HG03103 (cell line): Measurements from ENCODE around the gene SLC41A3.
A peak's percentile ranks its signal among the peaks of the same experiment; 100 is the strongest.
"Not testable (repeated sequence)": the region's sequence is repeated elsewhere in the genome, so short reads cannot be mapped to it uniquely, and the experiment has no call there.

Experiments used
- ATAC-seq: cut with Tn5 transposase; IDR thresholded peaks from one replicate; pipeline ENCODE4 v1.9.1; 2021; ENCODE audit warnings: low read depth; ENCODE audit not compliant: unreplicated experiment

The SLC41A3 gene

DNA sequence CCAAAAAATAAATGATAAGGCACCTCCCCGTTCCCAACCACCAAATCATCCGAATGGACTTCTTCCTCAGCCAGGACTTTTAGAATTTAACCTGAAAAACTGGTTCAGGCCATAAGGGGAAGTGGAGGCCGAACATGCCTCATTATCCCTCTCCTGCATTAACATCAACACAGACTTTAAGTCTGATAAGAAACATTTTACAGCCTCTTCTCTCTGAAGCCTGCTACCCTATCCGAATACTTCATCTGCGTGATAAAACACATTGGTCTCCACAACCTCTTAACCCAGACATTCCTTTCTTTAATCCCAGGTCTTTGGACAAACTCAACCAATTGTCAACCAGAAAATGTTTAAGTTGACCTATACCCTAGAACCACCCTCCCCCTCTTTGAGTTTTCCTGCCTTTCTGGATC lies 850 bp upstream of the SLC41A3 start:
- ATAC-seq: no peak

DNA sequence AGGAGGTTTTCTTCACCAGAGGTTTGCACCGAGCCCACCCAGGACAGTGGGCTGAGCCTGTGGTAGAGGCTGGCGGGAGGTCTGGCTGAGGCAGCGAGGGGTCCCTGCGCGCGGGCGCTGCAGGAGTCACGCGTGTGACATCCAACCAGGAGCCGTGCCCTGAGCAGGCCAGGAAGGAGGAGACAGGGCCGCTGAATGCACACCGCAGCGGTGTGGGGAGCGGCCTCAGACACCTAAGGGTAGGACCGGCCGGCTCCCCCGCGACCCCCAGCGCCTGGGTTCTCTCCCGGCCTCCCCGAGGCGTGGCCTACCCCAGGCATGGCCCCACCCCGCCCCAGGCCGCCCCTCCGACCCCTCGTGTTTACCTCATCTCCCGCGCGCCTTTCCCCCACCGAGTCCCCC lies 412 bp downstream of the SLC41A3 start:
- peak; percentile 32 for ATAC-seq

DNA sequence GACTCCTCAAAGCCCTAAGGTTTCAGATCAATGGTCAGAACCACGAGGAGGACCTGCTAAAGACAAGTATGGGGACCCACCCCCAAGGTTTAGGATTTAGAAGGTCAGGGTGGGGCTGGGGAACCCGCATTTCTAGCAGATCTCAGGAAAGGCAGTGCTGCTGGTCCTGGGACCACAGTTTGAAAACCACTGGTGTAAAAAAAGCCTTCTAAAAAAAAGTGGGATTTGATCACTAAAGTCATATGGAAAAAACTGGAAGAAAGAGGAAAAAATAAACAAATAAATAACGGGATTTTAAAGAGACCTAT lies 832 bp downstream of the SLC41A3 start:
- no peak for ATAC-seq

DNA sequence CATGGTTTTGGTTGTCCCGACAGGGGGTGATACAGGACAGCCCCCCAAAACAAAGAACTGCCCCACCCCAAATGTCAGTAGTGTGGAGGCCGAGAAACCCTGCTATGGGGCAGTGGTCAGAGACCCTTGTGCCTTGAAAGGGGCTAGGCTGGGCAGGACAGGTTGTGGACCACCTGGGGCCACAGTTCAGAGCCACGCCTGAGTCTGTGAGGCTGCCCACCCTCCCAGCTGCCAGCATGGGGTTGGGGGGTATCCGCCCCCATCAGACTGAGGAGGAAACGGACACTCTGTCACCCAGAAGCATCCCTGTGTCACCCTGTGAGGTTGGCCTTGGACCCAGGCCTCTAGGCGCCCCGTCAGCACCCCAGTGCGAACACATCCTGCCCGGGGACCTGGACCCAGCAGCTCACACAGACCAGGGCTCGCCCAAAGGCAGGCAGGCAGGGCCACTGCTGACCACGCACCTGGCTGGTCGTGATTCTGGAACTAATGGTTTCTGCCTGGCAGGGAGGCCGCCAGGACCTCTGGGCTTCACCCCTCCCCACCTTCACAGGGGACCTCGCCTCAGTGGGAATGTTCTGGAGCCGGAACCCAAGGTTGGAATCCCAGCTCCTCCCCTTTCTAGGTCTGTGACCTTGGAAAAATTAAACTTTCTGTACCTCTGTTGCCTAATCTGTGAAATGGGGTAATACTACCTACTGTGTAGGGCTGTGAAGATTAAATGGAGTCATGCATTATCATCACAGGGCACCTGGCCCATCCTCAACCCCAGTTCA lies 1.4 kb downstream of the SLC41A3 start:
- ATAC-seq: no peak

DNA sequence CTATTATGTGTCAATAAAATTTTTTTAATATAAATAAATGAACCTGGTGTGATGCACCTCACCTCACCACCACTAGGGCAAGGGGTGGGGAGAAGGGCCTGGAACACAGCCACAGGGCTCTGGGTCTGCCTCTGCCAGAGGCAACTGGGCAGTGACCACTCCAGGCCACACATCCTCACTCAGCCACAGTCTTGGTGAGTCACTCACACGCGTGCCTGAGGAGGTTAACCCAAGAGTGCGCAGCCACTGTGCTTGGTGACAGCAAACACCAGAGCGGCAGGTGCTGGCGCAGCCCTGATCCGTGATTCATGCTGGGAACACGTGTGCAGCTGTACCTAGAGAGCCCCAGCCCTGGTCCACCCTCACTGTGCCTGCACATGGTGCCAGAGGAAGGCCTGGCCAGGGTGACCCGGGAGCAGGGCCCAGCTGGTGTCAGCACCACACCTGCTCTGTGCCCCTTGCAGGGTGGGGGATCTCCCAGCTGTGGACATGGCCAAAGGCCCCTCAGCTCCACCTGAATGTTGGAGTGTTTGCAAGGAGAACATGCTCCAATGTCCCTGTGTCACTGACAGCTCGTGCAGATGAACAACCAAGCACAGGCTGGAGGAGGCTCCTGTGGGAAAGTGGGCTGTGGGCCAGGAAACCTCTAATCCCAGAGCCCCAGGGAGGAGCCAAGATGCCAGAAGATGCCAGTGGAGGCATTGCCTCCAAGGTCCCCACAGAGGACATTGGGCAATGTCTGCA lies 2.1 kb downstream of the SLC41A3 start:
- no peak for ATAC-seq

DNA sequence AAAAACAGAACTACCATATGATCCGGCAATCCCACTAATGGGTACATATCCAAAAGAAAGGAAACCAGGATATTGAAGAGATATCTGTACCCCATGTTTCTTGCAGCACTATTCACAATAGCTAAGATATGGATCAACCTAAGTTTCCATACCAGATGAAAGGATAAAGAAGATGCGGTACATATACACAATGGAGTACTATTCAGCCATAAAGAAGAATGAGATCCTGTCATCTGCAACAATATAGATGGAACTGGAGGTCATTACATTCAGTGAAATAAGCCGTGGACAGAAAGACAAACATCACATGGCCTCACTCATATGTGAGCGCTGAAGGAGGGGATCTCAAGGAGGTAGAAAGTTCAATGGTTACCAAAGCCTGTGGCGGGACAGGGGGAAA lies 3.0 kb downstream of the SLC41A3 start:
- ATAC-seq: no peak

DNA sequence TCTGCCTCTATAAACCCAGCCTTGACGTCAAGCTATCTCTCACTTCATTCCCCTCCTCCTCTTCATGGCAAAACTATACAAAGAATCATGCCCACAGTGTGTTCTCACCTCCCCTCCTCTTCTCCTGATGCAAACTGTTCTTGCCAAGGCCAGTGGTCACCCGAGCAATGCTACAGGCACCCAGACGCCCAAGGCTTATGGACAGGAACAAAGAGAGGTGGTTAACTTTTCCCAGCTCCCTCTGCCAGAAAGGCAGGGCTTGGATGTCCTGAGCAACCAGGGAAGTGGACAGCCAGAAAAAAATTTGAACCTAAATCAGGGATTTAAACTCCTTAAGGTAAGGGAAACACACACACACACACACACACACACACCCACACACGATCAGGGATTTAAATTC lies 5.1 kb downstream of the SLC41A3 start:
- no peak for ATAC-seq

DNA sequence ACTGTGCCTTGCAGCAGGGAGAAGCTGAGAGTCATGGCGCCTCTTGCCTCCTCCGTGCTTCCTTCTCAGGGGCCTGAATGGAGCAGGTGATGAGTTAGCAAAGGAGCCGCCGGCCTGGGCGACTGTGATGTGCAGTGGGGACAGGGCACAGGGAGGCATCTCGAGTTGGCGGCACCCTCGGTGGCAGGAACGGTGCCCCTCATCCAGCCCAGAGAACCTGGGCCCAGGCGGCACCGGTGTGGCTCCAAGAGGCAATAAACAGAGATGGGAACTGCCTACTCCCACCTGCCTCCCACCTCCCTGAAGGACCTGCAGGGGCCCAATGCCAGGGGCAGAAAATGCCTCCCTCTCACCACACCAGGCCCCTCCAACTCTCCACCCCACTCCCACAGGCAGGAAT lies 6.2 kb downstream of the SLC41A3 start:
- ATAC-seq: no peak

DNA sequence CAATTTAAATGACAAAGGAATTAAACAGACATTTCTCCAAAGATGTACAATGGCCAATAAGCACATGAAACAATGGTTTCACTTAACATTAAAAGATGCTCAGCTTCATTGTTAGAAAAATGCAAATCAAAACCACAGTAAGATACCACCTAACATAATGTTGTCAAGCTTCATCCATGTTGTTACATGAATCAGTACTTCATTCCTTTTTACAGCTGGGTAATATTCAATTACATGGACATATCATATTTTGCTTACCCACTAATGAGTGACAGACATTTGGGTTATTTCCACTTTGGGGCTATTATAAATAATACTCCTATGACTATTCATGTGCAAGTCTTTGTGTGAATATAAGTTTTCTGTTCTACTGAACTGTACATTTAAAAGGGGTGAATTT lies 7.8 kb downstream of the SLC41A3 start:
- no peak for ATAC-seq

DNA sequence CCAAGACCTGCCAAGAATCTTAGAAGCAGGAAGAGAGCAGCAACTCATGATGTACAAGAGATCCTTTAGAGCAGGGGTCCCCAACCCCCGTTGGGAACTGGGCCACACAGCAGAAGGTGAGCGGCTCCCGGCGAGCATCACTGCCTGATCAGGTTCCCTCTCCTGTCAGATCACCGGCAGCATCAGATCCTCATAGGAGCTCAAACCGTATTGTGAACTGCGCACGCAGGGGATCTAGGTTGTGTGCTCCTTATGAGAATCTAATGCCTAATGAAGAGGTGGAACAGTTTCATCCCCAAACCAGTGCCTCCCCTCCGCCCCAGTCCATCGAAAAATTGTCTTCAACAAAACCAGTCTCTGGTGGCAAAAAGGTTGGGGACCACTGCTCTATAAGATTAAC lies 13.8 kb downstream of the SLC41A3 start:
- no peak for ATAC-seq

DNA sequence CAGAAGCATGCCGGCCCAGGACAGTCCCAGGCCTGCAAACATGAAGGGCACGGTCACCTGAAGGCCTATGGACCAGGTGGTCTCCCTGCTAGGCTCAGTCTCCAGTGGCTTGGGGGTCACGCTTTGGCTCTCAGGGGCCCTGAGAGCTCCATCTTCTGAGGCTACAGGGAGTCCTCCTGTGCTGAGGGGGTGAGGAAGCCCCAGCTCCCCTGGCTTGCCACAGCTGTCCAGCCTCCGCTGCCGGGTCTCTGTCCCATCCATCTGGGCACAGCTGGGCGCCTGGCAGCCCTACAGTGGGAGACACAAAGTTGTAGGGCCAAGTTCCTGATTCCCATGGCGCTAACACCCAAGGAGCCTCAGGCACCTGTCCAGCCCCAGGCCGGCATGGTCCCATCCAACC lies 16.0 kb downstream of the SLC41A3 start:
- no peak for ATAC-seq

DNA sequence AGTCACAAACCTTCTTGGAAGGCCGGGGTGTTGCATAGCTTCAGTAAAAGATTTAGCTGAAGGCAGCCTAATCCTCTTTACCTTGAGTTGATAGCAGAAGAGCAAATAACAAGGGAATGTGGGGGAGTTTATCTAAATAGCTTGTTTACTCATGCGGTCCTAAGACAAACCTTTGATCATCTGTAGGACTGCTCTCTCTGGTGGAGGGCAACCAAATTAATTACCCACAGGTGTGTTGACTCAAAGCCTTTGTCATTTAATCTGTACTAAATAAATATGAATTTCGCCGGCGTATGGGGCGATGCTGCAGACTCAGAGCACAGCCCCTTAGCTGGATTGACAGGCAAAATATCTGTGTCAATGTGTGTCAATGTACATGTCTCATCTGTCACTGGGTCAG lies 17.2 kb downstream of the SLC41A3 start:
- ATAC-seq: not testable (repeated sequence)

DNA sequence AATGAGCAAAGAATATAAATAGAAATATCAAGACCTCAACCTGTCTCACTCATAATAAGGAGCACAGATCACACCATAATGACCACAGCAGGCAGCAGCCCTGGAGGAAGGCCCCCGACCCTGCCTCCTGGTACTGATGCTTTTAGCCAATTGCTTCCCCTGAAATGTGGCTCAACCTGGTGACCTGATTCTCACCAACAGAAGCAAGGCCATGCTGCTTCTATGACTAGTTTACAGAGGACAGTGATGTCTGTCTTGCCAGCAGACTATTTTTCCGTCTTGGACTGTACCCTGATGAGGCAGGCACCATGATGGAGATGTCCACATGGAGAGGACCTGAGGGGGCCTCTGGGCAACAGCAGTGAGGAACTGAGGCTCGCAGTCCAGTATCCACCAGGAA lies 18.0 kb downstream of the SLC41A3 start:
- no peak for ATAC-seq

DNA sequence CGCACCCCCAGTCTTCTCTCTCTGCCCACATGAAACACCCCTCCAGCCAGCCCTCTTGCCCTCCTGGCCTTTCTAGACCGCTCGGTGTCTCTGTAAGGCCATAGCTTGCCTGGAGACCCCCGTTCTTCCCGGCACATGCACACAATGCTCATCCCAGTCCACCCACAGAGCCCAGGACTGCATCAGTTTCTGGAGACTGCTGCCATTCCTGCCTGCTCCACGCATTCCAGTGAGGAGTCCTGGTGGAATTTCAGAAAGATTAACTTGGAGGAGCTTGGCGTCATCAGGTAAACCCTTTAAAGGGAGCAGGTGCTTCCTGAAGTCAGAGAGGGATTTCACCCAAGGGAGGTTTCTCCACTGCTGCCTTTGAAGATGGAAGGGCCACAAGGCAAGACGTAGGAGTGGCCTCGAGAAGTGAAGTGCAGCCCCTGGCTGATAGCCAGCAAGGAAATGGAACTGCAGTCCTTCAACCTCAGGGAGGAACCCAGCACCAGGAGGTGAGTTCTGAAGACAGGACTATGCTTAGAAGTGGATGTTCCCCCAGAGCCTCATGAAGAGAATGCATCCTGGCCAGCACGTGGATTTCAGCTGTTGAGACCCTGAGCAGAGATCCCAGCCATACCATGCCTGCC lies 19.2 kb downstream of the SLC41A3 start:
- ATAC-seq: no peak

DNA sequence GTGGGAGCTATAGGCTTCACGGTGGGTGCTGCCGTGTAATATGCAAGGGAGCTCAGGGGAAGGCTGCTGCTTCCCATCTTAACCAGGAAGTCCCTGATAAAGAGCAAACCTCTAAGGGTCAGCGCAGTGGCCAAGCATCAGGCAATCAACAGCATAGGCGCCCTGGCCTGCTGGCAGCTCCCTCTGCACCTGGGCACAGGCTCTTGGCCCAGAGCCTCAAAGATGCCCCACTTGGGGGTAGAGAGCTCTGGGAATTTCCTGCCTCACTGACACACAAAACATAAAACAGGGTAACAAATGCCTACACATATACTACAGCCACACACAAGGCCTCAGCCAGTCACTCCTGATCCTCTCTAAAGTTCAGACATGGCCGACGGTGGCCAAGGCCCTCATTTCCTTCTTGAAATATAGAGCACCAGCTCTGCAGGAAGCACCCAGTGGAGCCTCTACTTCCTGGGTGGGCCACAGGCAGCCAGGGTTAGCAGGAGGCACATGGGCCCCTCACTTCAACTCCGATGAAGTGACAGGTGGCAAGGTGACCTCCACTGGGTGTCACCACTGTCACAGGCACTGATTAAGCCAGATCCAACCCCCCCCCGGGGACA lies 20.5 kb downstream of the SLC41A3 start:
- no peak for ATAC-seq

DNA sequence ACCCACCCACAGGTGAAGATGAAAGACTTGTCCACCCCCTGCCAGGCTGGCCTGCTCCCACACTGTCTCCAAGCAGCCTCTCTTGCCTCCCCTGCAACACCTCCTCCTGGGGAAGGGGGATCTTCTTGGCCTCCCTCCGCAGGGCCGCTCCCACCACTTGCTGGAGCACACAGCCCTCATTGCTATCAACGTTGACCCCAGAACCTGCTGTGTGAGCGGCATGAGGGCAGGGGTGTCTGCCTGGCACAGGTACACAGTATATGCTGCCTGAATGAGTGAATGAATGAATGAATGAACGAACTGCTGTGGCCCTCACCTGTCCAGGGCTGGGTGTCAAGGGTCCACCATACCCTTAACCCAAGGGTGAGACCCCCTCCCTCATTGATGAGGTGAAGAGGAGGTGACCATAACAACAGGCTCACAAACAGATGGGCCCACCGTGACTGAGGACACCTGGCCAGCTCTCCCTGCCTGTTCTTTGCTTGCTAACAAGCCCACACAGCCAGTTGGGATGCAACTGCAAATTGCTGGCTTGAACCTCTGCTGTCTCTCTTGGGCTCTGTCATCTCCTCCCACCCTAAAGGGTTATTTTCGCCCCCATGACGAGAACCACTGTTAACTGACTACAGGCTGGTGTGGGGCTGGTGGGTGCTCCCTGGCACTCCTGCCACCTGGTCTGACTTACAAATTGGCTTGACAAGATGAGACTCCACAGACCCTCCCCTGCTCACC lies 22.5 kb downstream of the SLC41A3 start:
- no peak for ATAC-seq

DNA sequence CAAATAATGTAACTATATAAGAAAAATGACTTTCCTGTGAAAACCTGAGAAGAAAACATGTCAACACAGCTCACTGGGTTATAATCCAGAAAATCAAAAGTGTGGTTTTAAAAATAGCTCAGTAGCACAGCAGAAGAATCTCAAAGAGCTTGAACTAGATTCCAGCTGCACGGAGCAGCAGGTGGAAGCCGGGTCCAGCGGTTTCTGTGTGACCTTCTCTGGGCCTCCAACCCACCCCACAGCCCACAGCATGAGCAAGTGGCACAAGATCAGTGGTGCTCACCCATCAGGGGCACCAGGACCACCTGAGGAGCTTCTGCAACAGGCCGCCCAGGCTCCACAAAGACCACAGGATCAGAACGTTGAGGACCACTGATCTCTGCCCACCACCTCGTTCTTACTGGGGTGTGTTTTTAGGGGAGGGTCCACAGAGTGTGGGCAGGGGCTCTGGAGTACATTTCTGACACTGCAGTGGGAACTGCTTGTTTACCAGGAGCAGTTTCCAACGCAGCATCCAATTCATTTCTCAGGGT lies 23.2 kb downstream of the SLC41A3 start:
- no peak for ATAC-seq

DNA sequence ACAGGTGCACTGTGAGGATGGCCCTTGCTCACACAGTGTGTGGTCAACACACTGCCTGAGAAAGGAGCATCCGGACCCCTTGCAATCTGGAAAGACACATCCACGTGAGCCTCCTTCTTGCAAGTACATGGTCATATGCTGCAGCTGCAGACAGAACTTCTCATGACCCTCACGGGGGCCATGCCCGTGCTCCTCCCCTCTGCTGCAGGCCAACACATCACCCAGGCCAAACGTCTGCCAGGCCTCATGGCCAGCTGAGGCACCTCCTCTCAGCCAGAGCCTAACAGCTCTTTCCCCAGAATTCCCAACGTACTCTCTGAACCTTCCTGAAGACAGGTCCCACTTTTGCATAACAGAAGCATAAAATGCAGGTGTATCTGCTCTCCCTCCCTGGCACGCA lies 25.3 kb downstream of the SLC41A3 start:
- no peak for ATAC-seq

DNA sequence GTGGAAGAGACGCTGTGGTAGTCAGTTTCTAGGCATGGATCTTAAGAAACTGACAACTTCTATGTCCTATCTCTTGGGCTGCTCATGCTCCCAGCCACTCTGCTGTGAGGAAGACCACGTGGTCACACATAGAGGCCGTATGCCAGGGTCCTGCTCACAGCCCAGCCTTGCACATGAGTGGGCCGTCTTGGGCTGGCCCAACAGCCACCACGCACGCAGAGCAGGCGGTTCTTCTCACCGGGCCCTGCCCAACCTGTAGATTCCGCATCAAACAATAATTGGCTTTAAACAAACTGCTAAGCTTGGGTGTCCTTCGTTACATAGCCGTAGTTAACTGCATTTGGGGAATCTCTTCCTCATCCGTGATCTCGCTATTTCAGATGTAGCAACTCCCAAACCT lies 26.0 kb downstream of the SLC41A3 start:
- ATAC-seq: no peak

DNA sequence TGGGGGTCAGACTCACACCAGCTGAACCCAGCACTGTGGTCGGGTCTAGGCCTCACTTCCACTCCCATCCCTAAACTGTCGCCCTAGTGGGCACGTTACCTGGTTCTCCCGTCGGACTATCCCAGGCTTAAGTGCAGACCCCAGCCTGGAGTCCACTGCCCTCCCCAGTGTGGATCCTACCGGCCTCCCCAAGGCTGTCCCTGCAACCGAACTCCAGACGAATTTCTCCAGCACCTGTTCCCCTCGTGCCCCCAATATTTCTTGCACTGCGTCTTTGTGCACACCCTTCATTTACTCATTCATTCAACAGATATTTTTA lies 26.5 kb downstream of the SLC41A3 start:
- ATAC-seq: no peak
